SK-N-SH (cell line): ENCODE measurements around the gene WDCP. TPM values are rescaled to one million over a fixed set of nuclear protein-coding genes. Genes with fewer than 3 reads are reported as not detected.
A peak's percentile ranks its signal among the peaks of the same experiment; 100 is the strongest.

Source experiments
- CTCF ChIA-PET: fragments of 300-600, 350-600 bp; formaldehyde crosslinking; extraction: SDS; loops from one replicate; lab custom pipeline; 2021; lab: Yijun Ruan, JAX
- POLR2A ChIA-PET: fragments of 350-600 bp; sonication (Branson Sonifier 250); formaldehyde crosslinking; extraction: SDS; loops from one replicate; lab custom pipeline; 2020; ENCODE audit warnings: antibody characterized with exemption, inconsistent platforms; lab: Yijun Ruan, JAX
- DNase-seq: peaks from one replicate; pipeline ENCODE4 v3.0.0; 2012
- H2AFZ ChIP-seq: fragments of 200-600 bp; sonication (generic); 2 replicates; pipeline ENCODE4 v1.8.1; 2016; ENCODE audit warnings: antibody characterized with exemption, mild to moderate bottlenecking, low read depth
- H3F3A ChIP-seq: fragments of 200-600 bp; sonication (generic); replicated peaks from 2 replicates; pipeline ENCODE3; 2016; ENCODE audit warnings: antibody characterized with exemption, mild to moderate bottlenecking; ENCODE audit not compliant: insufficient read depth
- H3K27ac ChIP-seq, 2 experiments: fragments of 200-500 bp in 1 of 2; fragments of 200-600 bp in 1 of 2; sonication (Bioruptor generic) in 1 of 2; sonication (generic), shearing (Covaris generic) in 1 of 2; 2 replicates each; pipeline versions ENCODE4 v1.5.1 to v1.6.1; 2014 to 2016; ENCODE audit warnings: low read depth in 2 of 2, inconsistent platforms in 1 of 2, low read length in 1 of 2, mild to moderate bottlenecking in 1 of 2, mixed read lengths in 1 of 2
- H3K27me3 ChIP-seq: fragments of 200-600 bp; sonication (generic), shearing (Covaris generic); 2 replicates; pipeline ENCODE4 v1.6.1; 2016; ENCODE audit warnings: mixed run types; ENCODE audit not compliant: insufficient read depth
- H3K36me3 ChIP-seq, 2 experiments: fragments of 200-500 bp in 1 of 2; fragments of 200-600 bp in 1 of 2; sonication (Bioruptor generic) in 1 of 2; sonication (generic) in 1 of 2; replicated peaks in 1 of 2; 2 replicates each; pipeline versions ENCODE3 to v1.5.1; 2014 to 2016; ENCODE audit warnings: low read length in 1 of 2, mild to moderate bottlenecking in 1 of 2; ENCODE audit not compliant: insufficient read depth in 2 of 2, control insufficient read depth in 1 of 2
- H3K4me1 ChIP-seq, 2 experiments: fragments of 200-500 bp in 1 of 2; fragments of 200-600 bp in 1 of 2; sonication (Bioruptor generic) in 1 of 2; sonication (generic), shearing (Covaris generic) in 1 of 2; 2 replicates each; pipeline versions ENCODE4 v1.5.1 to v1.6.1; 2014 to 2016; ENCODE audit warnings: low read depth in 1 of 2, low read length in 1 of 2, mixed run types in 1 of 2; ENCODE audit not compliant: insufficient read depth in 2 of 2, control insufficient read depth in 1 of 2
- H3K4me2 ChIP-seq: fragments of 200-600 bp; sonication (generic), shearing (Covaris generic); 2 replicates; pipeline ENCODE4 v1.6.1; 2017; ENCODE audit warnings: mixed run types
- H3K4me3 ChIP-seq, 2 experiments: fragments of 200-500 bp in 1 of 2; fragments of 200-600 bp in 1 of 2; sonication (Bioruptor generic) in 1 of 2; sonication (generic), shearing (Covaris generic) in 1 of 2; 2 replicates each; pipeline versions ENCODE4 v1.5.1 to v1.8.1; 2014 to 2016; ENCODE audit warnings: low read depth in 2 of 2, inconsistent platforms in 1 of 2, low read length in 1 of 2, mild to moderate bottlenecking in 1 of 2, mixed read lengths in 1 of 2, moderate library complexity in 1 of 2
- H3K79me2 ChIP-seq: fragments of 200-600 bp; sonication (generic); 2 replicates; pipeline ENCODE4 v1.8.1; 2017; ENCODE audit warnings: mild to moderate bottlenecking; ENCODE audit not compliant: insufficient read depth
- H3K9ac ChIP-seq: fragments of 200-600 bp; sonication (generic); 2 replicates; pipeline ENCODE4 v1.6.1; 2017; ENCODE audit warnings: mixed run types
- H3K9me2 ChIP-seq: fragments of 200-600 bp; sonication (generic); 2 replicates; pipeline ENCODE4 v1.6.1; 2017; ENCODE audit warnings: mixed run types
- H3K9me3 ChIP-seq: fragments of 200-600 bp; sonication (generic); 2 replicates; pipeline ENCODE4 v1.6.1; 2017; ENCODE audit warnings: mixed run types, mild to moderate bottlenecking, moderate library complexity
- H4K20me1 ChIP-seq: fragments of 200-600 bp; sonication (generic); 2 replicates; pipeline ENCODE4 v1.6.1; 2017; ENCODE audit warnings: mild to moderate bottlenecking, mixed run types; ENCODE audit not compliant: insufficient read depth
- CHD2 ChIP-seq: fragments of 150-350 bp; IDR thresholded peaks from 2 replicates; pipeline ENCODE4 v1.6.1; 2018; ENCODE audit warnings: low read length; ENCODE audit not compliant: partially characterized antibody
- EP300 ChIP-seq, 2 experiments: IDR thresholded peaks; 2 replicates each; pipeline versions ENCODE4 v1.4.0 to v1.6.1; 2012; ENCODE audit warnings: borderline replicate concordance in 1 of 2, low read depth in 1 of 2, low read length in 1 of 2
- FOSL2 ChIP-seq: IDR thresholded peaks from 2 replicates; pipeline ENCODE4 v1.4.0; 2012; ENCODE audit warnings: low read depth, mild to moderate bottlenecking, moderate library complexity, borderline replicate concordance
- MXI1 ChIP-seq: IDR thresholded peaks from 2 replicates; pipeline ENCODE4 v1.6.1; 2012; ENCODE audit warnings: mild to moderate bottlenecking, low read depth, low read length, improper control_type of control experiment
- NRF1 ChIP-seq: IDR thresholded peaks from 2 replicates; pipeline ENCODE4 v1.6.1; 2012; ENCODE audit warnings: low read depth, mild to moderate bottlenecking, low read length
- POLR2AphosphoS5 ChIP-seq: IDR thresholded peaks from 2 replicates; pipeline ENCODE4 v1.6.1; 2012; ENCODE audit warnings: low read depth, low read length
- RAD21 ChIP-seq: IDR thresholded peaks from 2 replicates; pipeline ENCODE4 v1.6.1; 2012; ENCODE audit warnings: mild to moderate bottlenecking, low read length
- SIN3A ChIP-seq: IDR thresholded peaks from 2 replicates; pipeline ENCODE4 v1.6.1; 2012; ENCODE audit warnings: low read depth, mild to moderate bottlenecking, low read length, moderate library complexity, borderline replicate concordance
- SMC3 ChIP-seq: IDR thresholded peaks from 2 replicates; pipeline ENCODE4 v1.6.1; 2012; ENCODE audit warnings: low read depth, low read length, improper control_type of control experiment
- TEAD4 ChIP-seq: IDR thresholded peaks from 2 replicates; pipeline ENCODE4 v1.4.0; 2012; ENCODE audit warnings: mild to moderate bottlenecking, borderline replicate concordance; ENCODE audit not compliant: insufficient read depth
- YY1 ChIP-seq: IDR thresholded peaks from 2 replicates; pipeline ENCODE4 v1.4.0; 2012; ENCODE audit warnings: low read depth, mild to moderate bottlenecking
- WGBS: methylation state at CpG from one replicate; pipeline ENCODE4 v1.1.6; 2017; ENCODE audit warnings: low lambda C conversion rate; 5-methylcytosine and 5-hydroxymethylcytosine counted together
- polyA plus RNA-seq, 3 experiments: library from polyadenylated mRNA; depleted of rRNA; stranded (reverse); fragments of >200 nt; gene quantifications; 2 replicates each; pipeline ENCODE4 v1.2.3, GENCODE V29; 2012
- TF ChIP-seq, protein P1 (sequence below): IDR thresholded peaks from 2 replicates; pipeline ENCODE4 v1.4.0; 2012; ENCODE audit warnings: low read depth, borderline replicate concordance
- TF ChIP-seq, protein P2 (sequence below): IDR thresholded peaks from 2 replicates; pipeline ENCODE4; 2012
- TF ChIP-seq, protein P3 (sequence below): fragments of 200-600 bp; sonication (generic); IDR thresholded peaks from 2 replicates; pipeline ENCODE4 v1.6.1; 2017; ENCODE audit warnings: antibody characterized with exemption, mild to moderate bottlenecking, moderate library complexity
- TF ChIP-seq, protein P4 (sequence below): IDR thresholded peaks from 2 replicates; pipeline ENCODE4 v1.6.1; 2012; ENCODE audit warnings: mild to moderate bottlenecking, low read depth, low read length, moderate library complexity
- TF ChIP-seq, protein P5 (sequence below): fragments of 150-350 bp; IDR thresholded peaks from 2 replicates; pipeline ENCODE4 v1.6.1; 2016; ENCODE audit warnings: mild to moderate bottlenecking, low read depth, low read length

The WDCP gene
- polyA plus RNA-seq, 1 of the 3 experiments (the other 2 are of a cell fraction) = 7.1 TPM

DNA sequence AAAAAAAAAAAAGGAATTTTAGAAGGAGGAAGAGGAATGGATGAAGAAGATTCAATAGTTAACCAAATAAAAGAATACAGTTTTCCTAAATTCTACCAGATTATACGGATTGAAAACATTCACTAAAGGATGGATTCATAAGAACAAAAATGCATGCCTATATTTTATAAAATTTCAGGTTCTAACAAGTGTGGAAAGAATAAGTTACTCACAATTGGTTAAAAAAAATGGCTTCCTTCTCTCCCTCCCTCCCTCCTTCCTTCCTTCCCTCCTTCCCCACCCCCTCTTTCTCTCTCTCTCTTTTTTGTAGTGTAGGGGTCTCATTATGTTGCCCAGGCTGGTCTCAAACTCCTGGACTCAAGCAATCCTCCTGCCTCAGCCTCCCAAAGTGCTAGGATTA lies 39.0 kb upstream of the WDCP start (continued):
- no peak for TF ChIP-seq EP300 (IDR thresholded peaks at IDR 0.05; ENCODE audit: borderline replicate concordance in 1 of 2, low read depth in 1 of 2, low read length in 1 of 2)
- no peak for TF ChIP-seq SMC3
- TF ChIP-seq, protein P1, sequence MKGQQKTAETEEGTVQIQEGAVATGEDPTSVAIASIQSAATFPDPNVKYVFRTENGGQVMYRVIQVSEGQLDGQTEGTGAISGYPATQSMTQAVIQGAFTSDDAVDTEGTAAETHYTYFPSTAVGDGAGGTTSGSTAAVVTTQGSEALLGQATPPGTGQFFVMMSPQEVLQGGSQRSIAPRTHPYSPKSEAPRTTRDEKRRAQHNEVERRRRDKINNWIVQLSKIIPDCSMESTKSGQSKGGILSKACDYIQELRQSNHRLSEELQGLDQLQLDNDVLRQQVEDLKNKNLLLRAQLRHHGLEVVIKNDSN = no peak
- TF ChIP-seq POLR2AphosphoS5 = no peak
- TF ChIP-seq RAD21 = no peak
- TF ChIP-seq, protein P2, sequence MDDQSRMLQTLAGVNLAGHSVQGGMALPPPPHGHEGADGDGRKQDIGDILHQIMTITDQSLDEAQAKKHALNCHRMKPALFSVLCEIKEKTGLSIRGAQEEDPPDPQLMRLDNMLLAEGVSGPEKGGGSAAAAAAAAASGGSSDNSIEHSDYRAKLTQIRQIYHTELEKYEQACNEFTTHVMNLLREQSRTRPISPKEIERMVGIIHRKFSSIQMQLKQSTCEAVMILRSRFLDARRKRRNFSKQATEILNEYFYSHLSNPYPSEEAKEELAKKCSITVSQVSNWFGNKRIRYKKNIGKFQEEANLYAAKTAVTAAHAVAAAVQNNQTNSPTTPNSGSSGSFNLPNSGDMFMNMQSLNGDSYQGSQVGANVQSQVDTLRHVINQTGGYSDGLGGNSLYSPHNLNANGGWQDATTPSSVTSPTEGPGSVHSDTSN = no peak
- TF ChIP-seq, protein P3, sequence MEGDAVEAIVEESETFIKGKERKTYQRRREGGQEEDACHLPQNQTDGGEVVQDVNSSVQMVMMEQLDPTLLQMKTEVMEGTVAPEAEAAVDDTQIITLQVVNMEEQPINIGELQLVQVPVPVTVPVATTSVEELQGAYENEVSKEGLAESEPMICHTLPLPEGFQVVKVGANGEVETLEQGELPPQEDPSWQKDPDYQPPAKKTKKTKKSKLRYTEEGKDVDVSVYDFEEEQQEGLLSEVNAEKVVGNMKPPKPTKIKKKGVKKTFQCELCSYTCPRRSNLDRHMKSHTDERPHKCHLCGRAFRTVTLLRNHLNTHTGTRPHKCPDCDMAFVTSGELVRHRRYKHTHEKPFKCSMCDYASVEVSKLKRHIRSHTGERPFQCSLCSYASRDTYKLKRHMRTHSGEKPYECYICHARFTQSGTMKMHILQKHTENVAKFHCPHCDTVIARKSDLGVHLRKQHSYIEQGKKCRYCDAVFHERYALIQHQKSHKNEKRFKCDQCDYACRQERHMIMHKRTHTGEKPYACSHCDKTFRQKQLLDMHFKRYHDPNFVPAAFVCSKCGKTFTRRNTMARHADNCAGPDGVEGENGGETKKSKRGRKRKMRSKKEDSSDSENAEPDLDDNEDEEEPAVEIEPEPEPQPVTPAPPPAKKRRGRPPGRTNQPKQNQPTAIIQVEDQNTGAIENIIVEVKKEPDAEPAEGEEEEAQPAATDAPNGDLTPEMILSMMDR = no peak
- no peak for TF ChIP-seq NRF1

DNA sequence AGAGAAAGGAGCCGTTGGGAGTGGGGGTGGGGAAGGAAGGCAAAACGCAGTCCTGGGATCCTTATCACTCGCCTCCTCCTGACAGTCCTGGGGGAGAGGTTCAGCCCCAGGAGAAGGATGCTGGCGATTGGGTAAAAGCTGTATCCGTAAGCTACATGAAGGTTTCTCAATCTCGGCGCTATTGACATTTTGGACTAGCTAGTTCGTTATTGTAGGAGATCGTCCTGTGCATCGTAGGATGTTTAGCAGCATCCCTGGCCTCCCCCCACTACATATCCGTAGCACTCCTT lies 38.0 kb upstream of the WDCP start:
- H3K9ac ChIP-seq = peak overlapping the region; percentile 82
- H2AFZ ChIP-seq = peak overlapping the region; percentile 95
- H3K9me3 ChIP-seq = no peaks in the 10 kb centered on the region
- peaks cover 0 to 21% of the 10 kb centered on the region in 2 experiments; a peak in 2 of 4 replicates for H3K4me1 ChIP-seq
- H3K9me2 ChIP-seq = no peaks in the 10 kb centered on the region
- H3K27me3 ChIP-seq = no peaks in the 10 kb centered on the region
- peak overlapping the region; percentile 66 to 72 for H3K4me3 ChIP-seq
- peaks cover 13% of the 10 kb centered on the region; the same call in 1 of the 2 replicates for H3K79me2 ChIP-seq
- peak overlapping the region; percentile 86 to 95 for H3K27ac ChIP-seq
- H3K36me3 ChIP-seq = peaks cover 20 to 27% of the 10 kb centered on the region in 2 experiments
- ChIA-PET CTCF (interaction anchor here (0.8 to 5.8 kb wide), 39 partner anchors 9 to 742 kb away, joined by 3 to 75 read pairs (median 5); partner anchors contain the start of genes ATAD2B, FAM228B, FKBP1B and ITSN2), POLR2A (interaction anchor here (0.5 to 3.0 kb wide), 9 partner anchors 9 to 1408 kb away, joined by 3 to 66 read pairs (median 11); partner anchors contain the start of genes ATAD2B, FAM228B, ITSN2 and PFN4)
- TF ChIP-seq YY1 (no peak), FOSL2 (no peak), SIN3A (no peak), CHD2 (no peak), MXI1 (no peak), TEAD4 (no peak)
- TF ChIP-seq, protein P1 = no peak
- TF ChIP-seq, protein P4, sequence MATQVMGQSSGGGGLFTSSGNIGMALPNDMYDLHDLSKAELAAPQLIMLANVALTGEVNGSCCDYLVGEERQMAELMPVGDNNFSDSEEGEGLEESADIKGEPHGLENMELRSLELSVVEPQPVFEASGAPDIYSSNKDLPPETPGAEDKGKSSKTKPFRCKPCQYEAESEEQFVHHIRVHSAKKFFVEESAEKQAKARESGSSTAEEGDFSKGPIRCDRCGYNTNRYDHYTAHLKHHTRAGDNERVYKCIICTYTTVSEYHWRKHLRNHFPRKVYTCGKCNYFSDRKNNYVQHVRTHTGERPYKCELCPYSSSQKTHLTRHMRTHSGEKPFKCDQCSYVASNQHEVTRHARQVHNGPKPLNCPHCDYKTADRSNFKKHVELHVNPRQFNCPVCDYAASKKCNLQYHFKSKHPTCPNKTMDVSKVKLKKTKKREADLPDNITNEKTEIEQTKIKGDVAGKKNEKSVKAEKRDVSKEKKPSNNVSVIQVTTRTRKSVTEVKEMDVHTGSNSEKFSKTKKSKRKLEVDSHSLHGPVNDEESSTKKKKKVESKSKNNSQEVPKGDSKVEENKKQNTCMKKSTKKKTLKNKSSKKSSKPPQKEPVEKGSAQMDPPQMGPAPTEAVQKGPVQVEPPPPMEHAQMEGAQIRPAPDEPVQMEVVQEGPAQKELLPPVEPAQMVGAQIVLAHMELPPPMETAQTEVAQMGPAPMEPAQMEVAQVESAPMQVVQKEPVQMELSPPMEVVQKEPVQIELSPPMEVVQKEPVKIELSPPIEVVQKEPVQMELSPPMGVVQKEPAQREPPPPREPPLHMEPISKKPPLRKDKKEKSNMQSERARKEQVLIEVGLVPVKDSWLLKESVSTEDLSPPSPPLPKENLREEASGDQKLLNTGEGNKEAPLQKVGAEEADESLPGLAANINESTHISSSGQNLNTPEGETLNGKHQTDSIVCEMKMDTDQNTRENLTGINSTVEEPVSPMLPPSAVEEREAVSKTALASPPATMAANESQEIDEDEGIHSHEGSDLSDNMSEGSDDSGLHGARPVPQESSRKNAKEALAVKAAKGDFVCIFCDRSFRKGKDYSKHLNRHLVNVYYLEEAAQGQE = no peak
- TF ChIP-seq, protein P2 = no peak
- TF ChIP-seq, protein P5, sequence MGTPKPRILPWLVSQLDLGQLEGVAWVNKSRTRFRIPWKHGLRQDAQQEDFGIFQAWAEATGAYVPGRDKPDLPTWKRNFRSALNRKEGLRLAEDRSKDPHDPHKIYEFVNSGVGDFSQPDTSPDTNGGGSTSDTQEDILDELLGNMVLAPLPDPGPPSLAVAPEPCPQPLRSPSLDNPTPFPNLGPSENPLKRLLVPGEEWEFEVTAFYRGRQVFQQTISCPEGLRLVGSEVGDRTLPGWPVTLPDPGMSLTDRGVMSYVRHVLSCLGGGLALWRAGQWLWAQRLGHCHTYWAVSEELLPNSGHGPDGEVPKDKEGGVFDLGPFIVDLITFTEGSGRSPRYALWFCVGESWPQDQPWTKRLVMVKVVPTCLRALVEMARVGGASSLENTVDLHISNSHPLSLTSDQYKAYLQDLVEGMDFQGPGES = no peak
- no peaks in the 10 kb centered on the region for H4K20me1 ChIP-seq
- 49% methylated on average over 11 of the region's 11 CpGs for WGBS
- H3F3A ChIP-seq = peaks cover 29% of the 10 kb centered on the region
- no peak for DNase-seq
- peak overlapping the region; percentile 87 for H3K4me2 ChIP-seq
